ENCODE measurements around the gene TAC3.
"Not testable (repeated sequence)": the region's sequence is repeated elsewhere in the genome, so short reads cannot be mapped to it uniquely, and the experiment has no call there.

TAC3 gene

GRCh38 chr12:57003395-57003794, 12.9 kb downstream of the TAC3 start:
- DNase-seq: no peak

GRCh38 chr12:57001448-57001906, 14.9 kb downstream of the TAC3 start:
- peak; percentile 22 for DNase-seq

- DNase-seq: no peak
Measured at GRCh38 chr12:57000393-57000792, 15.9 kb downstream of the TAC3 start.

GRCh38 chr12:56999456-56999855, 16.9 kb downstream of the TAC3 start:
- DNase-seq: no peak

- no peak for DNase-seq
Measured at GRCh38 chr12:56998981-56999380, 17.3 kb downstream of the TAC3 start.

GRCh38 chr12:56998316-56998715, 18.0 kb downstream of the TAC3 start:
- DNase-seq: no peak

GRCh38 chr12:56996793-56997545, 19.4 kb downstream of the TAC3 start:
- no peak for DNase-seq

- DNase-seq: no peak
Measured at GRCh38 chr12:56995930-56996496, 20.3 kb downstream of the TAC3 start.

GRCh38 chr12:56995201-56995929, 21.0 kb downstream of the TAC3 start:
- no peak for DNase-seq

GRCh38 chr12:56994231-56994746, 22.0 kb downstream of the TAC3 start:
- no peak for DNase-seq

- DNase-seq: no peak
Measured at GRCh38 chr12:56993346-56993745, 23.0 kb downstream of the TAC3 start.

- DNase-seq: no peak
Measured at GRCh38 chr12:56991319-56992246, 24.7 kb downstream of the TAC3 start.

- DNase-seq: no peak
Measured at GRCh38 chr12:56990648-56991318, 25.5 kb downstream of the TAC3 start.

GRCh38 chr12:56989861-56990610, 26.3 kb downstream of the TAC3 start:
- no peak for DNase-seq

GRCh38 chr12:56988207-56988739, 28.1 kb downstream of the TAC3 start:
- DNase-seq: no peak

- DNase-seq: peak; percentile 61
Measured at GRCh38 chr12:56987551-56988053, 28.7 kb downstream of the TAC3 start.

GRCh38 chr12:56987011-56987410, 29.3 kb downstream of the TAC3 start:
- no peak for DNase-seq

- peak; percentile 61 for DNase-seq
Measured at GRCh38 chr12:56985714-56986113, 30.6 kb downstream of the TAC3 start.

GRCh38 chr12:56983386-56983785, 32.9 kb downstream of the TAC3 start:
- DNase-seq: no peak

- not testable (repeated sequence) for DNase-seq
Measured at GRCh38 chr12:56982578-56983236, 33.6 kb downstream of the TAC3 start.

Data from NCI-H2029 (cell line).